ENCODE data around the gene OCA2. TPM values are rescaled to one million over a fixed set of nuclear protein-coding genes. Genes with fewer than 3 reads are reported as not detected.

The OCA2 gene
- total and polyA plus RNA-seq, 2 donors from 2014 or later: 0.45 to 2.5 TPM

GRCh38 chr15:27826411-27826810 lies 272.7 kb downstream of the OCA2 start:
- no peak for TF ChIP-seq CTCF (IDR thresholded peaks at IDR 0.05; ENCODE audit: borderline replicate concordance, extremely low read depth, insufficient read depth)
- no peak overlapping the region for H3K4me3 ChIP-seq (ENCODE audit: low read length in 3 of 3)
- FAIRE-seq: no peak
- intact Hi-C loops (cut with DNase I): no loop called here
- no peak for DNase-seq
- H3K36me3 ChIP-seq (ENCODE audit: control insufficient read depth in 2 of 3, insufficient read depth in 3 of 3, low read length in 3 of 3): no peaks in the 10 kb centered on the region
- no peak overlapping the region for H3K9ac ChIP-seq (ENCODE audit: low read length in 3 of 3)
- no peaks in the 10 kb centered on the region for H3K9me3 ChIP-seq (ENCODE audit: control insufficient read depth in 2 of 3, insufficient read depth in 1 of 3, low read length in 3 of 3)
- H3K4me1 ChIP-seq (ENCODE audit: control insufficient read depth in 2 of 3, insufficient read depth in 2 of 3, low read depth in 1 of 3, low read length in 3 of 3): no peaks in the 10 kb centered on the region
- no peak overlapping the region for H3K27ac ChIP-seq (ENCODE audit: low read depth in 2 of 2, low read length in 2 of 2)
- no peaks in the 10 kb centered on the region for H3K27me3 ChIP-seq (ENCODE audit: control insufficient read depth, insufficient read depth, low read length)

- Histone ChIP-seq H3K27me3 (ENCODE audit: control insufficient read depth, insufficient read depth, low read length) (no peaks in the 10 kb centered on the region), H3K9ac (ENCODE audit: low read length in 3 of 3) (no peak overlapping the region), H3K27ac (ENCODE audit: low read depth in 2 of 2, low read length in 2 of 2) (no peak overlapping the region), H3K36me3 (ENCODE audit: control insufficient read depth in 2 of 3, insufficient read depth in 3 of 3, low read length in 3 of 3) (no peaks in the 10 kb centered on the region), H3K9me3 (ENCODE audit: control insufficient read depth in 2 of 3, insufficient read depth in 1 of 3, low read length in 3 of 3) (no peaks in the 10 kb centered on the region), H3K4me1 (ENCODE audit: control insufficient read depth in 2 of 3, insufficient read depth in 2 of 3, low read depth in 1 of 3, low read length in 3 of 3) (no peaks in the 10 kb centered on the region), H3K4me3 (ENCODE audit: low read length in 3 of 3) (no peak overlapping the region)
- DNase-seq: no peak
- TF ChIP-seq CTCF (IDR thresholded peaks at IDR 0.05; ENCODE audit: borderline replicate concordance, extremely low read depth, insufficient read depth): no peak
- intact Hi-C loops (cut with DNase I): no loop called here
- FAIRE-seq: no peak
Measured at GRCh38 chr15:27824841-27825422, 274.2 kb downstream of the OCA2 start.

- no peak for TF ChIP-seq CTCF (IDR thresholded peaks at IDR 0.05; ENCODE audit: borderline replicate concordance, extremely low read depth, insufficient read depth)
- no peak overlapping the region for H3K27ac ChIP-seq (ENCODE audit: low read depth in 2 of 2, low read length in 2 of 2)
- no peak overlapping the region for H3K9ac ChIP-seq (ENCODE audit: low read length in 3 of 3)
- DNase-seq (no peak), FAIRE-seq (no peak)
- no peaks in the 10 kb centered on the region for H3K27me3 ChIP-seq (ENCODE audit: control insufficient read depth, insufficient read depth, low read length)
- no peak overlapping the region for H3K4me3 ChIP-seq (ENCODE audit: low read length in 3 of 3)
- intact Hi-C loops (cut with DNase I): no loop called here
- no peaks in the 10 kb centered on the region for H3K4me1 ChIP-seq (ENCODE audit: control insufficient read depth in 2 of 3, insufficient read depth in 2 of 3, low read depth in 1 of 3, low read length in 3 of 3)
- H3K36me3 ChIP-seq (ENCODE audit: control insufficient read depth in 2 of 3, insufficient read depth in 3 of 3, low read length in 3 of 3): no peaks in the 10 kb centered on the region
- peaks cover 0 to 6% (median 3%) of the 10 kb centered on the region in 3 donors for H3K9me3 ChIP-seq (ENCODE audit: control insufficient read depth in 2 of 3, insufficient read depth in 1 of 3, low read length in 3 of 3)
Measured at GRCh38 chr15:27821273-27821672, 277.8 kb downstream of the OCA2 start.

- intact Hi-C loops (cut with DNase I): no loop called here
Measured at GRCh38 chr15:27820722-27821121, 278.4 kb downstream of the OCA2 start.

More at GRCh38 chr15:27820722-27821121, 278.4 kb downstream of the OCA2 start:
- no peaks in the 10 kb centered on the region for H3K36me3 ChIP-seq (ENCODE audit: control insufficient read depth in 2 of 3, insufficient read depth in 3 of 3, low read length in 3 of 3)
- peaks cover 0 to 6% (median 3%) of the 10 kb centered on the region in 3 donors for H3K9me3 ChIP-seq (ENCODE audit: control insufficient read depth in 2 of 3, insufficient read depth in 1 of 3, low read length in 3 of 3)
- H3K27me3 ChIP-seq (ENCODE audit: control insufficient read depth, insufficient read depth, low read length): no peaks in the 10 kb centered on the region
- DNase-seq (no peak), FAIRE-seq (no peak)
- no peak for TF ChIP-seq CTCF (IDR thresholded peaks at IDR 0.05; ENCODE audit: borderline replicate concordance, extremely low read depth, insufficient read depth)
- H3K4me3 ChIP-seq (ENCODE audit: low read length in 3 of 3): no peak overlapping the region
- H3K27ac ChIP-seq (ENCODE audit: low read depth in 2 of 2, low read length in 2 of 2): no peak overlapping the region
- no peaks in the 10 kb centered on the region for H3K4me1 ChIP-seq (ENCODE audit: control insufficient read depth in 2 of 3, insufficient read depth in 2 of 3, low read depth in 1 of 3, low read length in 3 of 3)
- no peak overlapping the region for H3K9ac ChIP-seq (ENCODE audit: low read length in 3 of 3)
